ENCODE measurements around the gene GPC5.
"Not testable (repeated sequence)": the region's sequence is repeated elsewhere in the genome, so short reads cannot be mapped to it uniquely, and the experiment has no call there.

GPC5 gene

GRCh38 chr13:91664039-91664438 is 265.6 kb downstream of the GPC5 start:
- Histone ChIP-seq H3K4me1 (ENCODE audit: control insufficient read depth, insufficient read depth, low read length) (no peaks in the 10 kb centered on the region), H3K4me3 (ENCODE audit: low read depth, low read length) (no peak overlapping the region), H3K36me3 (ENCODE audit: control insufficient read depth in 2 of 2, insufficient read depth in 1 of 2, low read length in 2 of 2) (no peaks in the 10 kb centered on the region), H3K9me3 (ENCODE audit: control insufficient read depth, insufficient read depth, low read depth, low read length) (no peaks in the 10 kb centered on the region), H3K27ac (ENCODE audit: extremely low read depth, low read depth, low read length) (no peak overlapping the region)
- TF ChIP-seq, protein P1, sequence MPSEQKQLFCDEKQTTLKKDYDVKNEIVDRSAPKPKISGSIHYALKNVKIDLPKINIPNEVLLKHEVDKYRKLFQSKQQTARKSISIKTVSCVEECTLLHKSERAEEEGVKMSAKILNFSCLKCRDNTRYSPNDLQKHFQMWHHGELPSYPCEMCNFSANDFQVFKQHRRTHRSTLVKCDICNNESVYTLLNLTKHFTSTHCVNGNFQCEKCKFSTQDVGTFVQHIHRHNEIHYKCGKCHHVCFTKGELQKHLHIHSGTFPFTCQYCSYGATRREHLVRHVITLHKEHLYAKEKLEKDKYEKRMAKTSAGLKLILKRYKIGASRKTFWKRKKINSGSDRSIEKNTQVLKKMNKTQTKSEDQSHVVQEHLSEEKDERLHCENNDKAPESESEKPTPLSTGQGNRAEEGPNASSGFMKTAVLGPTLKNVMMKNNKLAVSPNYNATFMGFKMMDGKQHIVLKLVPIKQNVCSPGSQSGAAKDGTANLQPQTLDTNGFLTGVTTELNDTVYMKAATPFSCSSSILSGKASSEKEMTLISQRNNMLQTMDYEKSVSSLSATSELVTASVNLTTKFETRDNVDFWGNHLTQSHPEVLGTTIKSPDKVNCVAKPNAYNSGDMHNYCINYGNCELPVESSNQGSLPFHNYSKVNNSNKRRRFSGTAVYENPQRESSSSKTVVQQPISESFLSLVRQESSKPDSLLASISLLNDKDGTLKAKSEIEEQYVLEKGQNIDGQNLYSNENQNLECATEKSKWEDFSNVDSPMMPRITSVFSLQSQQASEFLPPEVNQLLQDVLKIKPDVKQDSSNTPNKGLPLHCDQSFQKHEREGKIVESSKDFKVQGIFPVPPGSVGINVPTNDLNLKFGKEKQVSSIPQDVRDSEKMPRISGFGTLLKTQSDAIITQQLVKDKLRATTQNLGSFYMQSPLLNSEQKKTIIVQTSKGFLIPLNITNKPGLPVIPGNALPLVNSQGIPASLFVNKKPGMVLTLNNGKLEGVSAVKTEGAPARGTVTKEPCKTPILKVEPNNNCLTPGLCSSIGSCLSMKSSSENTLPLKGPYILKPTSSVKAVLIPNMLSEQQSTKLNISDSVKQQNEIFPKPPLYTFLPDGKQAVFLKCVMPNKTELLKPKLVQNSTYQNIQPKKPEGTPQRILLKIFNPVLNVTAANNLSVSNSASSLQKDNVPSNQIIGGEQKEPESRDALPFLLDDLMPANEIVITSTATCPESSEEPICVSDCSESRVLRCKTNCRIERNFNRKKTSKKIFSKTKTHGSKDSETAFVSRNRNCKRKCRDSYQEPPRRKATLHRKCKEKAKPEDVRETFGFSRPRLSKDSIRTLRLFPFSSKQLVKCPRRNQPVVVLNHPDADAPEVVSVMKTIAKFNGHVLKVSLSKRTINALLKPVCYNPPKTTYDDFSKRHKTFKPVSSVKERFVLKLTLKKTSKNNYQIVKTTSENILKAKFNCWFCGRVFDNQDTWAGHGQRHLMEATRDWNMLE (tag by site-specific recombination; conservative IDR thresholded peaks at IDR 0.05; ENCODE audit: low read depth) = no peak
- no peak for TF ChIP-seq ZBTB20 (tag by site-specific recombination; IDR thresholded peaks at IDR 0.05)
- no peak for TF ChIP-seq YY1 (tag by site-specific recombination; IDR thresholded peaks at IDR 0.05)
- TF ChIP-seq ZNF157 (tag by site-specific recombination; IDR thresholded peaks at IDR 0.05) = no peak
- CTCF ChIA-PET = interaction anchor here (0.6 to 1.6 kb wide), 2 partner anchors 16 to 277 kb away, joined by 3 to 6 read pairs; no protein-coding TSS in a partner anchor
- POLR2A ChIA-PET = no interaction called here

DNA sequence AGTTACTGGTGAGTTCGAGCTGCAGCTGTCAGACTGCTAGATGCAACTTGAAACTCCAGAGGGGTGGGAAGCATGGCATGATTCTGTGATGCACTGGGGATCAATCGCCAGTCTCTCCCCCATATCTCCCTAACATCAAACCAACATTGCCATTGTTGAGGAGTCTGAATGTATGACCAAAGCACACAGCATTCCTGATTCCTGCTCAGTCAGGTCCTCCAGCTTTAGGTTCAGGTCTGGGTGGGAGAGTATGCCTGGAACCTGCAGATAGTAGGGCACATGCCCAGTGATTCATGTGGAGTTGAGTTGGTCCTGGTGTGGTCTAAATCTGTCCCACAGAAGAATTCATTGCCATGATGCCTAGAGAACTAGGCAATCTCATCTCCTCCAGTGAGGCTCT is 269.1 kb downstream of the GPC5 start:
- ChIA-PET CTCF (no interaction called here), POLR2A (no interaction called here)

DNA sequence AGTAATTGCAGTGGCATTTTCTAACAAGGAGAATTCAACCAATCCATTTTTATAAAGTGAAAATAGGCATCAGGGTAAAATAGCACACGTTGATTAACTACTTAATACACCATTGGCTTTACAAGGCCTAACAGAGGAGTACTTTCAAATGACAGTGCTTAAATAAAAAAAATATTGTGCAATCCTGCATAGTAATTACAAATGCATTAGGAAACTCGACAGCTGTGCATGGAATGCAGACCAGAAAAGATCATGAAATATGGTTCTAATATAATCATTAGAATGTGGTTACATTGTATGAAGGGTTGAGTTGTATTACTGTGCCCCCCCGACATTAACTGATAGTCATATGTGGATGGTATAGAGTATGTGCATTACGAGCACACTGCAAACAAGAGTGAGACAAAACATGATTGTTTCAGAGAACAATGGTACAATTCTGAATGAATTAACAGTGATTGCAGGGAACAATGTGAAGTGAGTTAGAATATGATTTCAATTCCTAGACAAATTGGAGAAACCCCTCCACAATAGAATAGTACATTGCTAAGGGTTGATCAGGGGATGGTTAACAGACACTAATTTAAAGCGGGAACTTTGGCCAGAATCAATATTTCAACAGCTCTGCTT is 270.6 kb downstream of the GPC5 start:
- no peaks in the 10 kb centered on the region for H3K9me3 ChIP-seq (ENCODE audit: control insufficient read depth, insufficient read depth, low read depth, low read length)
- no peaks in the 10 kb centered on the region for H3K36me3 ChIP-seq (ENCODE audit: control insufficient read depth in 2 of 2, insufficient read depth in 1 of 2, low read length in 2 of 2)
- ChIA-PET POLR2A (no interaction called here), CTCF (no interaction called here)
- no peak for TF ChIP-seq ZNF664 (tag by site-specific recombination; IDR thresholded peaks at IDR 0.05)
- TF ChIP-seq ZNF157 (tag by site-specific recombination; IDR thresholded peaks at IDR 0.05) = no peak
- TF ChIP-seq SP7 (tag by site-specific recombination; IDR thresholded peaks at IDR 0.05) = no peak
- no peak for TF ChIP-seq ZNF302 (tag by site-specific recombination; IDR thresholded peaks at IDR 0.05; ENCODE audit: low read depth)
- TF ChIP-seq ZNF214 (tag by site-specific recombination; IDR thresholded peaks at IDR 0.05; ENCODE audit: borderline replicate concordance) = no peak
- TF ChIP-seq, protein P2, sequence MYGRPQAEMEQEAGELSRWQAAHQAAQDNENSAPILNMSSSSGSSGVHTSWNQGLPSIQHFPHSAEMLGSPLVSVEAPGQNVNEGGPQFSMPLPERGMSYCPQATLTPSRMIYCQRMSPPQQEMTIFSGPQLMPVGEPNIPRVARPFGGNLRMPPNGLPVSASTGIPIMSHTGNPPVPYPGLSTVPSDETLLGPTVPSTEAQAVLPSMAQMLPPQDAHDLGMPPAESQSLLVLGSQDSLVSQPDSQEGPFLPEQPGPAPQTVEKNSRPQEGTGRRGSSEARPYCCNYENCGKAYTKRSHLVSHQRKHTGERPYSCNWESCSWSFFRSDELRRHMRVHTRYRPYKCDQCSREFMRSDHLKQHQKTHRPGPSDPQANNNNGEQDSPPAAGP (tag by site-specific recombination; IDR thresholded peaks at IDR 0.05) = no peak
- H3K4me1 ChIP-seq (ENCODE audit: control insufficient read depth, insufficient read depth, low read length) = no peaks in the 10 kb centered on the region
- no peak overlapping the region for H3K4me3 ChIP-seq (ENCODE audit: low read depth, low read length)
- no peak overlapping the region for H3K27ac ChIP-seq (ENCODE audit: extremely low read depth, low read depth, low read length)

More for the DNA sequence above, 269.1 kb downstream of the GPC5 start:
- H3K9me3 ChIP-seq (ENCODE audit: control insufficient read depth, insufficient read depth, low read depth, low read length) = no peaks in the 10 kb centered on the region
- no peaks in the 10 kb centered on the region for H3K36me3 ChIP-seq (ENCODE audit: control insufficient read depth in 2 of 2, insufficient read depth in 1 of 2, low read length in 2 of 2)
- H3K4me3 ChIP-seq (ENCODE audit: low read depth, low read length) = no peak overlapping the region
- H3K27ac ChIP-seq (ENCODE audit: extremely low read depth, low read depth, low read length) = no peak overlapping the region
- no peaks in the 10 kb centered on the region for H3K4me1 ChIP-seq (ENCODE audit: control insufficient read depth, insufficient read depth, low read length)
- no peak for TF ChIP-seq ZSCAN16 (tag by site-specific recombination; IDR thresholded peaks at IDR 0.05)
- TF ChIP-seq ZNF184 (tag by site-specific recombination; IDR thresholded peaks at IDR 0.05) = no peak
- no peak for TF ChIP-seq KLF7 (tag by site-specific recombination; IDR thresholded peaks at IDR 0.05; ENCODE audit: borderline replicate concordance)
- no peak for TF ChIP-seq ZNF529 (tag by site-specific recombination; IDR thresholded peaks at IDR 0.05; ENCODE audit: insufficient replicate concordance)
- TF ChIP-seq MEIS1 (CRISPR knock-in tag; IDR thresholded peaks at IDR 0.05; ENCODE audit: borderline replicate concordance) = no peak

- H3K4me1 ChIP-seq (ENCODE audit: control insufficient read depth, insufficient read depth, low read length); H3K4me3 ChIP-seq (ENCODE audit: low read depth, low read length); POLR2A ChIA-PET; CTCF ChIA-PET; H3K36me3 ChIP-seq (ENCODE audit: control insufficient read depth in 2 of 2, insufficient read depth in 1 of 2, low read length in 2 of 2); H3K27ac ChIP-seq (ENCODE audit: extremely low read depth, low read depth, low read length); H3K9me3 ChIP-seq (ENCODE audit: control insufficient read depth, insufficient read depth, low read depth, low read length): not testable (repeated sequence)
These were observed 275.9 kb downstream of the GPC5 start for GRCh38 chr13:91674347-91674746.

Measured in HEK293 (cell line).